GM18511 (cell line): ENCODE results near the gene OR5AC2.

Experiments
- ATAC-seq: cut with Tn5 transposase; IDR thresholded peaks from one replicate; pipeline ENCODE4 v1.9.1; 2021; ENCODE audit warnings: mild to moderate bottlenecking, moderate library complexity; ENCODE audit not compliant: unreplicated experiment

The OR5AC2 gene

DNA sequence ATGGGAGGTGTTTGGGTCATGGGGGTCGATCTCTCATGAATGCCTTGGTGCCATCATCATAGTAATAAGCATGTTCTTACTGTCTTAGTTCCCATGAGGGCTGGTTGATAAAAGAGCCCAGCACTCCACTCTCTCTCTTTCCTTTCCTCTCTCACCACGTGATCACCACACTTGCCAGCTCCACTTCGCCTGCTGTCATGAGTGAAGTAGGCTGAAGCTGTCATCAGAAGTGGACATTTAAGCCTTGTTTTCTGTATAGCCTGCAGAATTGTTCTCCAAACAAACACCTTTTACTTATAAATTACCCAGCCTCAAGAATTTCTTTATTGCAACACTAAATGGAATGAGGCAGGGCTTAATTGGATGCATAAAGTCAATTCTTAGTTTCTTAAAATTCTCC is 49.7 kb downstream of the OR5AC2 start:
- no peak for ATAC-seq
